GM19328 (cell line): Measurements from ENCODE around the gene MED27.
"Not testable (repeated sequence)": the region's sequence is repeated elsewhere in the genome, so short reads cannot be mapped to it uniquely, and the experiment has no call there.

Experiments used
- ATAC-seq: cut with Tn5 transposase; IDR thresholded peaks from one replicate; pipeline ENCODE4 v1.9.1; 2021; ENCODE audit warnings: mild to moderate bottlenecking, moderate library complexity; ENCODE audit not compliant: unreplicated experiment

MED27 gene

GRCh38 chr9:132020820-132021510 lies 58.7 kb downstream of the MED27 start:
- no peak for ATAC-seq

- no peak for ATAC-seq
These were observed 59.4 kb downstream of the MED27 start for GRCh38 chr9:132020272-132020671.

GRCh38 chr9:132019702-132020101 lies 60.0 kb downstream of the MED27 start:
- ATAC-seq = no peak

- no peak for ATAC-seq
These were observed 60.7 kb downstream of the MED27 start for GRCh38 chr9:132018957-132019405.

GRCh38 chr9:132016456-132016855 lies 63.2 kb downstream of the MED27 start:
- no peak for ATAC-seq

GRCh38 chr9:132015866-132016265 lies 63.8 kb downstream of the MED27 start:
- ATAC-seq = no peak

GRCh38 chr9:132014218-132014805 lies 65.4 kb downstream of the MED27 start:
- no peak for ATAC-seq

GRCh38 chr9:132012704-132013357 lies 66.8 kb downstream of the MED27 start:
- no peak for ATAC-seq

- no peak for ATAC-seq
These were observed 67.8 kb downstream of the MED27 start for GRCh38 chr9:132011896-132012295.

GRCh38 chr9:132011309-132011708 lies 68.4 kb downstream of the MED27 start:
- no peak for ATAC-seq

GRCh38 chr9:132010201-132010600 lies 69.5 kb downstream of the MED27 start:
- not testable (repeated sequence) for ATAC-seq

GRCh38 chr9:132008855-132009812 lies 70.5 kb downstream of the MED27 start:
- ATAC-seq = no peak

GRCh38 chr9:132008184-132008803 lies 71.4 kb downstream of the MED27 start:
- ATAC-seq = no peak

GRCh38 chr9:132007371-132008025 lies 72.2 kb downstream of the MED27 start:
- no peak for ATAC-seq

- no peak for ATAC-seq
These were observed 72.8 kb downstream of the MED27 start for GRCh38 chr9:132006677-132007370.

- ATAC-seq = no peak
These were observed 73.8 kb downstream of the MED27 start for GRCh38 chr9:132005899-132006298.

- ATAC-seq = no peak
These were observed 75.3 kb downstream of the MED27 start for GRCh38 chr9:132004323-132004722.

- ATAC-seq = no peak
These were observed 75.8 kb downstream of the MED27 start for GRCh38 chr9:132003896-132004295.

- ATAC-seq = no peak
These were observed 76.4 kb downstream of the MED27 start for GRCh38 chr9:132003319-132003704.
